HepG2 (cell line): ENCODE results near the gene ZACN. TPM values are rescaled to one million over a fixed set of nuclear protein-coding genes. Genes with fewer than 3 reads are reported as not detected.

Source experiments
- ADNP ChIP-seq: sonication (generic); formaldehyde crosslinking; IDR thresholded peaks from 2 replicates; pipeline ENCODE4 v1.4.0; 2020; ENCODE audit warnings: missing genetic modification reagents
- ARNTL ChIP-seq: sonication (generic); formaldehyde crosslinking; IDR thresholded peaks from 2 replicates; pipeline ENCODE4 v1.4.0; 2020; ENCODE audit warnings: mild to moderate bottlenecking, missing genetic modification reagents
- CHD4 ChIP-seq: fragments of 200-600 bp; sonication (generic); IDR thresholded peaks from 2 replicates; pipeline ENCODE4 v1.7.0; 2017; ENCODE audit warnings: mild to moderate bottlenecking, low read length, borderline replicate concordance
- DMAP1 ChIP-seq: IDR thresholded peaks from 2 replicates; pipeline ENCODE4 v1.6.1; 2016
- GATA4 ChIP-seq: sonication (generic); IDR thresholded peaks from 2 replicates; pipeline ENCODE4 v1.6.1; 2016; ENCODE audit warnings: antibody characterized with exemption, low read depth, borderline replicate concordance
- KMT2A ChIP-seq: sonication (generic); formaldehyde crosslinking; IDR thresholded peaks from 2 replicates; pipeline ENCODE4 v1.4.0; 2020; ENCODE audit warnings: missing genetic modification reagents
- MIXL1 ChIP-seq: IDR thresholded peaks from 2 replicates; pipeline ENCODE4 v1.6.1; 2016
- MTA1 ChIP-seq: sonication (generic); formaldehyde crosslinking; IDR thresholded peaks from 2 replicates; pipeline ENCODE4 v1.4.0; 2020; ENCODE audit warnings: missing genetic modification reagents, mild to moderate bottlenecking, borderline replicate concordance
- MZF1 ChIP-seq: sonication (generic); formaldehyde crosslinking; IDR thresholded peaks from 2 replicates; pipeline ENCODE4 v1.8.1; 2023; ENCODE audit warnings: mild to moderate bottlenecking, missing genetic modification reagents, borderline replicate concordance
- NCOR1 ChIP-seq: fragments of 200-600 bp; sonication (generic); IDR thresholded peaks from 2 replicates; pipeline ENCODE4 v1.7.0; 2017; ENCODE audit warnings: antibody characterized with exemption, low read length, borderline replicate concordance
- NR2F1 ChIP-seq, 2 experiments: fragments of 450-650 bp in 1 of 2; formaldehyde crosslinking in 1 of 2; IDR thresholded peaks; 2 replicates each; pipeline versions ENCODE4 v1.5.0 to v1.6.1; 2016 to 2020; ENCODE audit warnings: mild to moderate bottlenecking in 1 of 2, missing compliant biosample characterization in 1 of 2, missing genetic modification reagents in 1 of 2, moderate library complexity in 1 of 2
- PAXIP1 ChIP-seq: sonication (generic); formaldehyde crosslinking; conservative IDR thresholded peaks from 2 replicates; pipeline ENCODE4 v1.4.0; 2020; ENCODE audit warnings: mild to moderate bottlenecking, missing genetic modification reagents, moderate library complexity
- PHF8 ChIP-seq: sonication (generic); formaldehyde crosslinking; IDR thresholded peaks from 2 replicates; pipeline ENCODE4 v1.5.0; 2020; ENCODE audit warnings: missing genetic modification reagents
- RARA ChIP-seq: IDR thresholded peaks from 2 replicates; pipeline ENCODE4 v1.6.1; 2016; ENCODE audit warnings: missing genetic modification reagents, missing compliant biosample characterization
- SAP130 ChIP-seq: IDR thresholded peaks from 2 replicates; pipeline ENCODE4 v1.6.1; 2016; ENCODE audit warnings: low read depth
- THRA ChIP-seq: sonication (generic); formaldehyde crosslinking; IDR thresholded peaks from 2 replicates; pipeline ENCODE4 v1.4.0; 2020; ENCODE audit warnings: missing genetic modification reagents, borderline replicate concordance
- ZBTB20 ChIP-seq: sonication (generic); formaldehyde crosslinking; IDR thresholded peaks from 2 replicates; pipeline ENCODE4 v1.8.1; 2023; ENCODE audit warnings: missing genetic modification reagents, low read depth, mild to moderate bottlenecking, borderline replicate concordance
- ZNF431 ChIP-seq: sonication (generic); formaldehyde crosslinking; IDR thresholded peaks from 2 replicates; pipeline ENCODE4 v1.9.0; 2022; ENCODE audit warnings: missing genetic modification reagents, low read depth, mild to moderate bottlenecking, borderline replicate concordance
- ZNF446 ChIP-seq: sonication (generic); formaldehyde crosslinking; IDR thresholded peaks from 2 replicates; pipeline ENCODE4 v1.5.0; 2020; ENCODE audit warnings: mild to moderate bottlenecking, missing genetic modification reagents
- ZNF530 ChIP-seq: sonication (generic); formaldehyde crosslinking; IDR thresholded peaks from 2 replicates; pipeline ENCODE4 v1.5.0; 2020; ENCODE audit warnings: low read depth, mild to moderate bottlenecking, missing genetic modification reagents
- ZNF749 ChIP-seq: sonication (generic); formaldehyde crosslinking; IDR thresholded peaks from 2 replicates; pipeline ENCODE4 v1.8.0; 2022; ENCODE audit warnings: mild to moderate bottlenecking, missing genetic modification reagents, moderate library complexity, borderline replicate concordance
- polyA plus RNA-seq, 8 experiments: library from polyadenylated mRNA; depleted of rRNA in 3 of 8; stranded (reverse) in 7 of 8; unstranded in 1 of 8; fragments of >200 nt; fragmentation: Illumina TruSeq in 4 of 8; extraction: Trizol in 4 of 8; gene quantifications; 2 replicates each; pipeline versions ENCODE4 v1.2.1 to v1.2.3, GENCODE V29; 2011 to 2016; ENCODE audit warnings: low read depth in 4 of 8, missing spikeins in 1 of 8, mixed read lengths in 1 of 8; ENCODE audit not compliant: insufficient read depth in 1 of 8
- total RNA-seq, 5 experiments: library from RNA; depleted of rRNA; stranded (reverse); fragments of >200 nt; fragmentation: Illumina TruSeq; extraction: Trizol; gene quantifications; 2 replicates each; pipeline ENCODE4 v1.2.3, GENCODE V29; 2016; ENCODE audit warnings: low read depth in 1 of 5
- TF ChIP-seq, protein P1 (sequence below): sonication (generic); formaldehyde crosslinking; IDR thresholded peaks from 2 replicates; pipeline ENCODE4 v1.4.0; 2020; ENCODE audit warnings: missing genetic modification reagents
- TF ChIP-seq, protein P2 (sequence below): sonication (generic); formaldehyde crosslinking; IDR thresholded peaks from 2 replicates; pipeline ENCODE4 v1.4.0; 2020; ENCODE audit warnings: missing genetic modification reagents

ZACN gene
- total and polyA plus RNA-seq, 2 of the 13 experiments (the other 11 are each of a cell fraction or from before 2014, with no cell fraction given), result 0.11 to 0.15 TPM

DNA sequence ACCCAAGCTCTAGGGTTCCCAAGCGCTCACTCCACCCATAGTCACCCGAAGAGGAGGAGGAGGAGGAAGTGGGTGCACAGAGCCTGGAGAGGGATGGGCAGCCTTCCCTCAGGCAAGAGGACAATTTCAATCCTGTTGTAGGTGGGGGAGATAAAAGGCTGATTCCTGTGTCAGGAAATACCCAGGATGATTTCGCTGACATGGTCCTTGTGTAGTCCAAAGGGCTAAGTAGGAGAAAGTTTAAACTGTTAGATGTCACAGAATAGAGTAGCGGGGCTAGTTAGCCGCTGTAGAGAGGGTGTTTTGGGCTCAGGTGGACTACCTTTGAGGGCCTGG is 25.9 kb downstream of the ZACN start (continued):
- TF ChIP-seq, protein P1, sequence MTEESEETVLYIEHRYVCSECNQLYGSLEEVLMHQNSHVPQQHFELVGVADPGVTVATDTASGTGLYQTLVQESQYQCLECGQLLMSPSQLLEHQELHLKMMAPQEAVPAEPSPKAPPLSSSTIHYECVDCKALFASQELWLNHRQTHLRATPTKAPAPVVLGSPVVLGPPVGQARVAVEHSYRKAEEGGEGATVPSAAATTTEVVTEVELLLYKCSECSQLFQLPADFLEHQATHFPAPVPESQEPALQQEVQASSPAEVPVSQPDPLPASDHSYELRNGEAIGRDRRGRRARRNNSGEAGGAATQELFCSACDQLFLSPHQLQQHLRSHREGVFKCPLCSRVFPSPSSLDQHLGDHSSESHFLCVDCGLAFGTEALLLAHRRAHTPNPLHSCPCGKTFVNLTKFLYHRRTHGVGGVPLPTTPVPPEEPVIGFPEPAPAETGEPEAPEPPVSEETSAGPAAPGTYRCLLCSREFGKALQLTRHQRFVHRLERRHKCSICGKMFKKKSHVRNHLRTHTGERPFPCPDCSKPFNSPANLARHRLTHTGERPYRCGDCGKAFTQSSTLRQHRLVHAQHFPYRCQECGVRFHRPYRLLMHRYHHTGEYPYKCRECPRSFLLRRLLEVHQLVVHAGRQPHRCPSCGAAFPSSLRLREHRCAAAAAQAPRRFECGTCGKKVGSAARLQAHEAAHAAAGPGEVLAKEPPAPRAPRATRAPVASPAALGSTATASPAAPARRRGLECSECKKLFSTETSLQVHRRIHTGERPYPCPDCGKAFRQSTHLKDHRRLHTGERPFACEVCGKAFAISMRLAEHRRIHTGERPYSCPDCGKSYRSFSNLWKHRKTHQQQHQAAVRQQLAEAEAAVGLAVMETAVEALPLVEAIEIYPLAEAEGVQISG, result no peak
- TF ChIP-seq DMAP1 (no peak), KMT2A (CRISPR knock-in tag) (no peak), PAXIP1 (CRISPR knock-in tag) (peak; percentile 50), ZNF530 (CRISPR knock-in tag) (no peak), GATA4 (0 out of 2 replicates have a peak, but pooled peaks have one; percentile 20), PHF8 (CRISPR knock-in tag) (no peak), ZNF431 (CRISPR knock-in tag) (no peak), MTA1 (CRISPR knock-in tag) (no peak), ZBTB20 (no peak), THRA (CRISPR knock-in tag) (no peak), NR2F1 (CRISPR knock-in tag; IDR thresholded peaks at IDR 0.05) (no peak), ADNP (CRISPR knock-in tag) (no peak), RARA (peak; percentile 15; the same call in 1 of the 2 replicates), MIXL1 (CRISPR knock-in tag) (no peak), ZNF749 (CRISPR knock-in tag) (no peak), SAP130 (peak; percentile 58), MZF1 (0 out of 2 replicates have a peak, but pooled peaks have one; percentile 65), ARNTL (CRISPR knock-in tag) (0 out of 2 replicates have a peak, but pooled peaks have one; percentile 33), CHD4 (no peak), ZNF446 (CRISPR knock-in tag) (no peak), NCOR1 (no peak)
- TF ChIP-seq, protein P2, sequence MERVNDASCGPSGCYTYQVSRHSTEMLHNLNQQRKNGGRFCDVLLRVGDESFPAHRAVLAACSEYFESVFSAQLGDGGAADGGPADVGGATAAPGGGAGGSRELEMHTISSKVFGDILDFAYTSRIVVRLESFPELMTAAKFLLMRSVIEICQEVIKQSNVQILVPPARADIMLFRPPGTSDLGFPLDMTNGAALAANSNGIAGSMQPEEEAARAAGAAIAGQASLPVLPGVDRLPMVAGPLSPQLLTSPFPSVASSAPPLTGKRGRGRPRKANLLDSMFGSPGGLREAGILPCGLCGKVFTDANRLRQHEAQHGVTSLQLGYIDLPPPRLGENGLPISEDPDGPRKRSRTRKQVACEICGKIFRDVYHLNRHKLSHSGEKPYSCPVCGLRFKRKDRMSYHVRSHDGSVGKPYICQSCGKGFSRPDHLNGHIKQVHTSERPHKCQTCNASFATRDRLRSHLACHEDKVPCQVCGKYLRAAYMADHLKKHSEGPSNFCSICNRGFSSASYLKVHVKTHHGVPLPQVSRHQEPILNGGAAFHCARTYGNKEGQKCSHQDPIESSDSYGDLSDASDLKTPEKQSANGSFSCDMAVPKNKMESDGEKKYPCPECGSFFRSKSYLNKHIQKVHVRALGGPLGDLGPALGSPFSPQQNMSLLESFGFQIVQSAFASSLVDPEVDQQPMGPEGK (CRISPR knock-in tag), result 0 out of 2 replicates have a peak, but pooled peaks have one; percentile 8
